Mucosa of rectum (tissue), 2 donors: ENCODE measurements around the gene PIERCE2.
"Not testable (repeated sequence)": the region's sequence is repeated elsewhere in the genome, so short reads cannot be mapped to it uniquely, and the experiment has no call there.

Source experiments
- H3K27ac ChIP-seq, 2 donors: one replicate each; pipeline ENCODE4 v1.7.0; 2013; ENCODE audit warnings: inconsistent platforms in 2 of 2, low read depth in 2 of 2, low read length in 2 of 2
- H3K27me3 ChIP-seq, 2 donors: one replicate each; pipeline ENCODE4 v1.7.0; 2013; ENCODE audit warnings: low read length in 2 of 2; ENCODE audit not compliant: control insufficient read depth in 2 of 2, insufficient read depth in 2 of 2
- H3K36me3 ChIP-seq, 2 donors: one replicate each; pipeline ENCODE4 v1.7.0; 2013; ENCODE audit warnings: low read length in 2 of 2; ENCODE audit not compliant: control insufficient read depth in 2 of 2, insufficient read depth in 2 of 2
- H3K4me1 ChIP-seq, 2 donors: one replicate each; pipeline ENCODE4 v1.7.0; 2013; ENCODE audit warnings: low read length in 2 of 2, mild to moderate bottlenecking in 1 of 2; ENCODE audit not compliant: control insufficient read depth in 2 of 2, insufficient read depth in 2 of 2
- H3K4me3 ChIP-seq, 2 donors: one replicate each; pipeline ENCODE4 v1.7.0; 2013; ENCODE audit warnings: low read length in 2 of 2
- H3K9ac ChIP-seq, 2 donors: one replicate each; pipeline ENCODE4 v1.7.0; 2013; ENCODE audit warnings: low read length in 2 of 2, low read depth in 1 of 2, mild to moderate bottlenecking in 1 of 2
- H3K9me3 ChIP-seq, 2 donors: one replicate each; pipeline ENCODE4 v1.7.0; 2013; ENCODE audit warnings: low read length in 2 of 2; ENCODE audit not compliant: control insufficient read depth in 2 of 2
- donor health status: healthy.
- donor health status: Normal muscosa, but diverticular disease.

PIERCE2 gene

DNA sequence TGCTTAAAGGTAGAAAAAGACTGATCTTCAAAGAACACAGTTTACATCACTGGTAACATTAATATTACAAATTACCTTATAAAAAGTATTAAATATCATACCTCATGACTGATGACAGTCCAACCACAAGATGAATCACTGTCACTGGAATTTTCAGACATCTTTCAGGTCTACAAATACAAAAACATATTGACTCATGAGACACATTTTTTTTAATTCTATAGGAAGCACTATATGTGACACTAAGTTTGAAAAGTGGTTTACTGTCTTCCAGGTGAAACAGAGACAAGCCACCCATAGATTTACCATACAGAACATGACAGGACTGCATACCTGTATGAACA is 19.1 kb upstream of the PIERCE2 start:
- no peak overlapping the region for H3K4me3 ChIP-seq
- H3K9me3 ChIP-seq, result no peaks in the 10 kb centered on the region
- no peak overlapping the region for H3K9ac ChIP-seq
- H3K4me1 ChIP-seq, result no peaks in the 10 kb centered on the region
- H3K27me3 ChIP-seq, result no peaks in the 10 kb centered on the region
- peaks cover 0 to 13% of the 10 kb centered on the region in 2 donors for H3K36me3 ChIP-seq
- H3K27ac ChIP-seq, result no peak overlapping the region

GRCh38 chr15:55394694-55395093 is 13.6 kb upstream of the PIERCE2 start:
- Histone ChIP-seq H3K4me3 (no peak overlapping the region), H3K4me1 (no peaks in the 10 kb centered on the region), H3K27ac (no peak overlapping the region), H3K36me3 (no peaks in the 10 kb centered on the region), H3K9me3 (peaks cover 0 to 3% of the 10 kb centered on the region in 2 donors), H3K9ac (no peak overlapping the region), H3K27me3 (no peaks in the 10 kb centered on the region)

- H3K4me3 ChIP-seq, result no peak overlapping the region
- no peak overlapping the region for H3K27ac ChIP-seq
- no peaks in the 10 kb centered on the region for H3K27me3 ChIP-seq
- H3K9ac ChIP-seq, result no peak overlapping the region
- peaks cover 0 to 3% of the 10 kb centered on the region in 2 donors for H3K9me3 ChIP-seq
- H3K36me3 ChIP-seq, result no peaks in the 10 kb centered on the region
- peaks cover 2 to 3% of the 10 kb centered on the region in 2 donors for H3K4me1 ChIP-seq
These were observed 10.1 kb upstream of the PIERCE2 start for GRCh38 chr15:55398243-55398642.

GRCh38 chr15:55400050-55400449 is 8.2 kb upstream of the PIERCE2 start:
- not testable (repeated sequence) for H3K27ac ChIP-seq, H3K4me1 ChIP-seq, H3K4me3 ChIP-seq, H3K9ac ChIP-seq, H3K27me3 ChIP-seq, H3K36me3 ChIP-seq, H3K9me3 ChIP-seq

- Histone ChIP-seq H3K27ac (no peak overlapping the region), H3K9me3 (no peaks in the 10 kb centered on the region), H3K4me1 (peaks cover 9% of the 10 kb centered on the region in 2 donors), H3K9ac (no peak overlapping the region), H3K36me3 (no peaks in the 10 kb centered on the region), H3K27me3 (no peaks in the 10 kb centered on the region), H3K4me3 (no peak overlapping the region)
These were observed 6.5 kb upstream of the PIERCE2 start for GRCh38 chr15:55401786-55402246.

DNA sequence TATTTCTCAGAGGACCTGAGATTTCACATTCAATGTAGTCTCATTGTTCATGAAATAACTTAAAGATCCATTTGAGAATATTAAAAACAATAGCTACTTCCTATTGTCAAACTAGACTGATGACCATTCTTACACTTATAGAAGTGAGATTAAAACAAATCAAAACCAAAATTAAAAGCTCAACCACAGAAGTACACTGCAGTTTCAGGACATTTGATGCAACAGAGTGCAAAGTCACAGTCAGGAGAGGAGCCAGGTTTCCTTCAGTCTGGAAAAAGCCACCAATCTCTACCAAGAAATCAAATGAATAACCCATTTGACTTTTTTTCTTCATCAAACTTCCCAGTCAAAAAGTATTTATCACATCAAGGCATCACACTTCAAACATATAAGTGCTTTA is 5.6 kb upstream of the PIERCE2 start:
- no peak overlapping the region for H3K27ac ChIP-seq
- H3K4me3 ChIP-seq, result no peak overlapping the region
- peaks cover 9 to 14% of the 10 kb centered on the region in 2 donors for H3K4me1 ChIP-seq
- H3K27me3 ChIP-seq, result no peaks in the 10 kb centered on the region
- H3K9ac ChIP-seq, result no peak overlapping the region
- no peaks in the 10 kb centered on the region for H3K9me3 ChIP-seq
- H3K36me3 ChIP-seq, result no peaks in the 10 kb centered on the region

- Histone ChIP-seq H3K27me3 (no peaks in the 10 kb centered on the region), H3K4me3 (no peak overlapping the region), H3K36me3 (no peaks in the 10 kb centered on the region), H3K9me3 (no peaks in the 10 kb centered on the region), H3K27ac (peak overlapping the region; percentile 27 to 28), H3K4me1 (peaks cover 9 to 14% of the 10 kb centered on the region in 2 donors), H3K9ac (no peak overlapping the region)
These were observed 4.8 kb upstream of the PIERCE2 start for GRCh38 chr15:55403531-55403930.

GRCh38 chr15:55407498-55408011 is 740 bp upstream of the PIERCE2 start:
- Histone ChIP-seq H3K27me3 (no peaks in the 10 kb centered on the region), H3K27ac (peak overlapping the region; percentile 94 to 97), H3K4me3 (peak overlapping the region; percentile 92 to 94), H3K9me3 (no peaks in the 10 kb centered on the region), H3K4me1 (peaks cover 11 to 16% of the 10 kb centered on the region in 2 donors), H3K9ac (peak overlapping the region; percentile 82 to 93), H3K36me3 (no peaks in the 10 kb centered on the region)

- H3K9me3 ChIP-seq, H3K27me3 ChIP-seq, H3K4me1 ChIP-seq, H3K36me3 ChIP-seq: not testable (repeated sequence)
- H3K4me3 ChIP-seq, result peak overlapping the region; percentile 92 to 94
- H3K9ac ChIP-seq, result peak overlapping the region; percentile 82 to 93
- peak overlapping the region; percentile 70 to 94 for H3K27ac ChIP-seq
These were observed 681 bp downstream of the PIERCE2 start for GRCh38 chr15:55408976-55409375.

DNA sequence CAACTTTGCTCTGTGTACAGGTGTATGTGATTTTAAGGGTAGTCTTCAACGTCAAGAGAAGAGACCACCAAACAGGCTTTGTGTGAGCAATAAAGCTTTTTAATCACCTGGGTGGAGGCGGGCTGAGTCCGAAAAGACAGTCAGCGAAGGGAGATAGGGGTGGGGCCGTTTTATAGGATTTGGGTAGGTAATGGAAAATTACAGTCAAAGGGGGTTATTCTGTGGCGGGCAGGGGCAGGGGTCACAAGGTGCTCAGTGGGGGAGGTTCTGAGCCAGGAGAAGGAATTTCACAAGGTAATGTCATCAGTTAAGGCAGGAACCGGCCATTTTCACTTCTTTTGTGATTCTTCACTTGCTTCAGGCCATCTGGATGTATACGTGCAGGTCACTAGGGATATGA is 9.4 kb downstream of the PIERCE2 start:
- H3K27me3 ChIP-seq, H3K36me3 ChIP-seq, H3K4me1 ChIP-seq, H3K9me3 ChIP-seq, H3K27ac ChIP-seq, H3K4me3 ChIP-seq, H3K9ac ChIP-seq: not testable (repeated sequence)
